ENCODE data around the gene DCP1A. TPM values are rescaled to one million over a fixed set of nuclear protein-coding genes. Genes with fewer than 3 reads are reported as not detected.

Gene DCP1A
- total RNA-seq, 4 donors from 2014 or later: 15.2 to 28.4 (median 21.5) TPM

GRCh38 chr3:53235545-53235944 is 111.8 kb downstream of the DCP1A start:
- H3K4me3 ChIP-seq (ENCODE audit: low read depth, poor library complexity, severe bottlenecking): no peak overlapping the region
- WGBS, 2 donors: 77 to 84% methylated on average over 6 of the region's 6 CpGs
- no peak for DNase-seq (ENCODE audit: low spot score in 2 of 2)
- TF ChIP-seq POLR2A (IDR thresholded peaks at IDR 0.05) (no peak), CTCF (IDR thresholded peaks at IDR 0.05) (no peak)
- intact Hi-C loops (cut with DNase I; ENCODE audit: low total_unique reads): no loop called here

GRCh38 chr3:53234841-53235232 is 112.5 kb downstream of the DCP1A start:
- intact Hi-C loops (cut with DNase I; ENCODE audit: low total_unique reads): no loop called here
- TF ChIP-seq CTCF (IDR thresholded peaks at IDR 0.05) (no peak), POLR2A (IDR thresholded peaks at IDR 0.05) (no peak)
- no peak for DNase-seq (ENCODE audit: low spot score in 2 of 2)
- 95 to 99% methylated on average over 10 of the region's 10 CpGs for WGBS, 2 donors
- H3K4me3 ChIP-seq (ENCODE audit: low read depth, poor library complexity, severe bottlenecking): no peak overlapping the region

GRCh38 chr3:53234130-53234840 is 113.1 kb downstream of the DCP1A start:
- no peak for DNase-seq (ENCODE audit: low spot score in 2 of 2)
- intact Hi-C loops (cut with DNase I; ENCODE audit: low total_unique reads): no loop called here
- 85 to 86% methylated on average over 15 of the region's 15 CpGs for WGBS, 2 donors
- TF ChIP-seq POLR2A (IDR thresholded peaks at IDR 0.05) (no peak), CTCF (IDR thresholded peaks at IDR 0.05) (no peak)
- H3K4me3 ChIP-seq (ENCODE audit: low read depth, poor library complexity, severe bottlenecking): no peak overlapping the region

Other genes with a start within 250 kb of the DCP1A start
- 10 to 100 TPM in 3 of 4 donors, 1 to 10 TPM in 1; 8.6 to 16.1 (median 15.5) TPM for gene RFT1, start 217.1 kb downstream of the DCP1A start, total RNA-seq
- 10 to 100 TPM; 27.2 to 35.8 (median 31.4) TPM for gene PRKCD, start 186.3 kb downstream of the DCP1A start, total RNA-seq
- gene TKT, start 91.5 kb downstream of the DCP1A start, total RNA-seq: 100 to 1,000 TPM in 3 of 4 donors, 10 to 100 TPM in 1; 98.1 to 195 (median 154) TPM
- gene CACNA1D, start 147.1 kb upstream of the DCP1A start, total RNA-seq: 10 to 100 TPM in 1 of 4 donors, 1 to 10 TPM in 3; 2.4 to 12.5 (median 5.6) TPM